T-cell (primary cell): ENCODE measurements around the gene CD74. TPM values are rescaled to one million over a fixed set of nuclear protein-coding genes. Genes with fewer than 3 reads are reported as not detected.

Experiments used
- ATAC-seq, 4 experiments: fragments of 200-7000 bp in 3 of 4; fragments of 150-1000 bp in 1 of 4; cut with Tn5 transposase; replicated peaks in 1 of 4; 1 replicate in 3 of 4; 2 replicates in 1 of 4; pipeline ENCODE4 v1.10.0; 2021; ENCODE audit warnings: moderate library complexity in 3 of 4, mild to moderate bottlenecking in 2 of 4, moderate number of reproducible peaks in 1 of 4
- CTCF ChIA-PET, 2 donors: fragments of 300-600 bp; sonication (Branson Sonifier 250); formaldehyde crosslinking; loops; one replicate each; lab custom pipeline; 2022; ENCODE audit warnings: antibody characterized with exemption in 2 of 2; lab: Charles Lee
- POLR2A ChIA-PET, 2 donors: fragments of 300-600 bp; sonication (Branson Sonifier 250); formaldehyde crosslinking; loops; one replicate each; lab custom pipeline; 2022; ENCODE audit warnings: antibody characterized with exemption in 2 of 2; lab: Charles Lee
- DNase-seq, 35 experiments: peaks; one replicate each; pipeline versions ENCODE4 v3.0.0 to v3.0.0-alpha.2; 2013 to 2023
- H3K27ac ChIP-seq: one replicate; pipeline ENCODE4 v1.5.1; 2013; ENCODE audit warnings: low read length
- H3K27me3 ChIP-seq, 2 experiments: replicated peaks in 1 of 2; 1 replicate in 1 of 2; 2 replicates in 1 of 2; pipeline versions ENCODE4 v1.6.1 to v1.7.0; 2013; ENCODE audit warnings: low read length in 1 of 2, mixed read lengths in 1 of 2; ENCODE audit not compliant: control insufficient read depth in 2 of 2, insufficient read depth in 2 of 2; ENCODE audit errors: extremely low read depth in 1 of 2
- H3K36me3 ChIP-seq, 2 donors: 1 replicate in 1 of 2; 2 replicates in 1 of 2; pipeline versions ENCODE4 v1.6.1 to v1.7.0; 2013; ENCODE audit warnings: low read length in 1 of 2; ENCODE audit not compliant: control insufficient read depth in 2 of 2, insufficient read depth in 1 of 2; ENCODE audit errors: extremely low read depth in 1 of 2
- H3K4me1 ChIP-seq, 2 experiments: 1 replicate in 1 of 2; 2 replicates in 1 of 2; pipeline versions ENCODE4 v1.6.1 to v1.7.0; 2013; ENCODE audit warnings: low read length in 2 of 2, mixed read lengths in 1 of 2; ENCODE audit not compliant: insufficient read depth in 2 of 2, control insufficient read depth in 1 of 2; ENCODE audit errors: extremely low read depth in 1 of 2
- H3K4me3 ChIP-seq, 2 donors: 1 replicate in 1 of 2; 2 replicates in 1 of 2; pipeline versions ENCODE4 v1.5.1 to v1.7.0; 2013; ENCODE audit warnings: mild to moderate bottlenecking in 2 of 2, low read length in 1 of 2, moderate library complexity in 1 of 2; ENCODE audit not compliant: control insufficient read depth in 1 of 2; ENCODE audit errors: extremely low read depth in 1 of 2
- H3K9me3 ChIP-seq: 2 replicates; pipeline ENCODE4 v1.7.0; 2013
- H3K27ac Mint-ChIP-seq, 2 donors: one replicate each; pipeline ENCODE4 v1.8.0; 2020 to 2021; ENCODE audit warnings: mild to moderate bottlenecking in 2 of 2, mixed read lengths in 2 of 2
- H3K27me3 Mint-ChIP-seq, 2 donors: one replicate each; pipeline ENCODE4 v1.8.0; 2021 to 2022; ENCODE audit warnings: mixed read lengths in 2 of 2
- H3K36me3 Mint-ChIP-seq: one replicate; pipeline ENCODE4 v1.8.0; 2021; ENCODE audit warnings: mixed read lengths
- H3K4me1 Mint-ChIP-seq, 3 donors: one replicate each; pipeline ENCODE4 v1.8.0; 2020 to 2022; ENCODE audit warnings: mixed read lengths in 3 of 3, mild to moderate bottlenecking in 1 of 3
- H3K4me3 Mint-ChIP-seq, 3 donors: one replicate each; pipeline ENCODE4 v1.8.0; 2020 to 2022; ENCODE audit warnings: mild to moderate bottlenecking in 3 of 3, mixed read lengths in 3 of 3, moderate library complexity in 3 of 3
- H3K9me3 Mint-ChIP-seq, 3 donors: one replicate each; pipeline ENCODE4 v1.8.0; 2020 to 2022; ENCODE audit warnings: mixed read lengths in 3 of 3
- WGBS: methylation state at CpG from one replicate; pipeline ENCODE4 v1.1.5; 2013; ENCODE audit warnings: missing lambda C conversion rate; ENCODE audit not compliant: insufficient coverage; 5-methylcytosine and 5-hydroxymethylcytosine counted together
- total RNA-seq, 35 experiments: library from RNA in 6 of 35; stranded (reverse) in 6 of 35; fragments of 120-200 nt in 1 of 35; gene quantifications; one replicate each; pipeline versions ENCODE4 v1.2.1 to v1.2.4 and lab custom pipeline; 2013 to 2026

The CD74 gene
- total RNA-seq (100 to 1,000 TPM; 201 to 512 (median 406) TPM), total RNA-seq (lab: John Stamatoyannopoulos, UW) (80.5 to 414 (median 224) reads per million in 29 experiments)
- total RNA-seq (2013) = 479 TPM

- Histone ChIP-seq H3K36me3 (peaks cover 4 to 10% of the 10 kb centered on the region in 2 donors), H3K4me3 (peak within 1 kb of the TSS; percentile 66 to 85), H3K9me3 (no peaks in the 10 kb centered on the region), H3K27ac (peak within 1 kb of the TSS; percentile 94), H3K4me1 (peaks cover 20 to 58% of the 10 kb centered on the region in 2 experiments), H3K27me3 (no peaks in the 10 kb centered on the region)
- 0% methylated on average over 18 of the region's 20 CpGs for WGBS
- H3K9me3 Mint-ChIP-seq = no peaks in the 10 kb centered on the region
- ChIA-PET POLR2A (interaction anchor here in 1 of 2 donors (0.6 to 1.3 kb wide), 6 partner anchors 13 to 705 kb away, joined by 3 to 10 read pairs (median 4); partner anchors contain the start of genes RBM22 and RPS14), CTCF (interaction anchor here in 1 of 2 donors (0.7 to 1.7 kb wide), 6 partner anchors 15 to 434 kb away, joined by 3 to 17 read pairs (median 4); partner anchors contain the start of genes IRGM, RBM22 and RPS14)
- H3K4me3 Mint-ChIP-seq = peak within 1 kb of the TSS; percentile 88 to 97 (median 96)
- no peaks in the 10 kb centered on the region for H3K27me3 Mint-ChIP-seq
- peaks cover 7% of the 10 kb centered on the region for H3K36me3 Mint-ChIP-seq
- H3K27ac Mint-ChIP-seq = peak within 1 kb of the TSS; percentile 99 to 100
- DNase-seq (peak; percentile 79 to 98 (median 95)), ATAC-seq (peak; percentile 90 to 94 (median 92))
- peaks cover 43 to 59% (median 49%) of the 10 kb centered on the region in 3 donors for H3K4me1 Mint-ChIP-seq
Observed at GRCh38 chr5:150412319-150413175, at the start of gene CD74. Gene CD74 (minus strand): TSS chr5:150412910. CDS start chr5:150412749, 161 bp downstream.

- H3K4me3 ChIP-seq = no peak overlapping the region
- Mint-ChIP-seq H3K4me3 (no peak overlapping the region), H3K9me3 (no peaks in the 10 kb centered on the region), H3K36me3 (no peaks in the 10 kb centered on the region), H3K27me3 (no peaks in the 10 kb centered on the region), H3K27ac (peak overlapping the region in 1 of 2 donors; percentile 79), H3K4me1 (peaks cover 32 to 43% (median 38%) of the 10 kb centered on the region in 3 donors)
- ChIA-PET POLR2A (interaction anchor here in 1 of 2 donors (1.0 kb wide), 1 partner anchor 51 kb away, joined by 3 read pairs; no protein-coding TSS in a partner anchor), CTCF (interaction anchor here in 1 of 2 donors (0.5 to 1.0 kb wide), 3 partner anchors 80 to 732 kb away, joined by 3 to 4 read pairs (median 3); no protein-coding TSS in a partner anchor)
- ATAC-seq = no peak
- no peaks in the 10 kb centered on the region for H3K36me3 ChIP-seq
- DNase-seq = peak in 7 of 35 experiments; percentile 10 to 30 (median 23)
- peaks cover 21 to 40% of the 10 kb centered on the region in 2 experiments for H3K4me1 ChIP-seq
- peaks cover 0 to 13% of the 10 kb centered on the region in 2 experiments for H3K27me3 ChIP-seq
- H3K9me3 ChIP-seq = no peaks in the 10 kb centered on the region
- no CpG with 5 or more reads among the region's 2 CpGs for WGBS
- no peak overlapping the region for H3K27ac ChIP-seq
Observed at GRCh38 chr5:150461231-150461630, 48.5 kb upstream of the CD74 start.

GRCh38 chr5:150460781-150461180 lies 48.1 kb upstream of the CD74 start:
- Mint-ChIP-seq H3K9me3 (no peaks in the 10 kb centered on the region), H3K27me3 (no peaks in the 10 kb centered on the region), H3K4me1 (peaks cover 32 to 43% (median 38%) of the 10 kb centered on the region in 3 donors), H3K27ac (peak overlapping the region in 1 of 2 donors; percentile 79), H3K4me3 (no peak overlapping the region), H3K36me3 (no peaks in the 10 kb centered on the region)
- H3K27me3 ChIP-seq = peaks cover 0 to 11% of the 10 kb centered on the region in 2 experiments
- H3K27ac ChIP-seq = no peak overlapping the region
- DNase-seq (no peak), ATAC-seq (no peak)
- WGBS = 92% methylated on average over 1 of the region's 2 CpGs
- H3K4me1 ChIP-seq = peaks cover 21 to 40% of the 10 kb centered on the region in 2 experiments
- H3K9me3 ChIP-seq = no peaks in the 10 kb centered on the region
- H3K36me3 ChIP-seq = no peaks in the 10 kb centered on the region
- no peak overlapping the region for H3K4me3 ChIP-seq
- ChIA-PET POLR2A (interaction anchor here in 1 of 2 donors (1.0 kb wide), 1 partner anchor 50 kb away, joined by 3 read pairs; no protein-coding TSS in a partner anchor), CTCF (interaction anchor here in 1 of 2 donors (0.6 to 1.0 kb wide), 2 partner anchors 80 to 733 kb away, joined by 3 to 4 read pairs; no protein-coding TSS in a partner anchor)

- H3K4me3 Mint-ChIP-seq = peak overlapping the region in 1 of 3 donors; percentile 48
- no peaks in the 10 kb centered on the region for H3K27me3 Mint-ChIP-seq
- peak overlapping the region; percentile 48 to 57 for H3K27ac Mint-ChIP-seq
- H3K9me3 ChIP-seq = no peaks in the 10 kb centered on the region
- peaks cover 21 to 40% of the 10 kb centered on the region in 2 experiments for H3K4me1 ChIP-seq
- ChIA-PET POLR2A (interaction anchor here in 1 of 2 donors (0.6 kb wide), 2 partner anchors 387 to 683 kb away, joined by 3 to 4 read pairs; no protein-coding TSS in a partner anchor), CTCF (interaction anchor here (0.5 to 1.7 kb wide), 26 partner anchors 8 to 731 kb away, joined by 3 to 10 read pairs (median 4); partner anchors contain the start of genes DCTN4 (in 1 of the 2), RBM22 (in 1 of the 2) and RPS14 (in 1 of the 2))
- DNase-seq (peak; percentile 57 to 89 (median 82)), ATAC-seq (peak; percentile 88 to 95 (median 92))
- H3K9me3 Mint-ChIP-seq = no peaks in the 10 kb centered on the region
- H3K36me3 ChIP-seq = no peaks in the 10 kb centered on the region
- no peak overlapping the region for H3K27ac ChIP-seq
- WGBS = 37% methylated on average over 21 of the region's 36 CpGs
- no peaks in the 10 kb centered on the region for H3K27me3 ChIP-seq
- no peak overlapping the region for H3K4me3 ChIP-seq
- peaks cover 32 to 43% (median 38%) of the 10 kb centered on the region in 3 donors for H3K4me1 Mint-ChIP-seq
- no peaks in the 10 kb centered on the region for H3K36me3 Mint-ChIP-seq
Observed at GRCh38 chr5:150458802-150459557, 46.3 kb upstream of the CD74 start.

- peak overlapping the region in 2 of 3 donors; percentile 53 to 57 for H3K4me3 Mint-ChIP-seq
- POLR2A ChIA-PET = interaction anchor here (0.6 to 1.1 kb wide), 3 partner anchors 368 to 460 kb away, joined by 3 to 4 read pairs (median 3); no protein-coding TSS in a partner anchor
- no peaks in the 10 kb centered on the region for H3K36me3 Mint-ChIP-seq
- no peaks in the 10 kb centered on the region for H3K27me3 Mint-ChIP-seq
- H3K27me3 ChIP-seq = no peaks in the 10 kb centered on the region
- WGBS = 90% methylated on average over 14 of the region's 16 CpGs
- H3K36me3 ChIP-seq = no peaks in the 10 kb centered on the region
- peaks cover 32 to 43% (median 38%) of the 10 kb centered on the region in 3 donors for H3K4me1 Mint-ChIP-seq
- peaks cover 21 to 40% of the 10 kb centered on the region in 2 experiments for H3K4me1 ChIP-seq
- H3K9me3 ChIP-seq = no peaks in the 10 kb centered on the region
- peak overlapping the region; percentile 87 to 91 for H3K27ac Mint-ChIP-seq
- DNase-seq (no peak), ATAC-seq (no peak)
- CTCF ChIA-PET = interaction anchor here (0.6 to 1.8 kb wide), 11 partner anchors 7 to 658 kb away, joined by 3 to 10 read pairs (median 4); partner anchors contain the start of genes RBM22 (in 1 of the 2) and RPS14 (in 1 of the 2)
- H3K4me3 ChIP-seq = peak overlapping the region in 1 of 2 donors; percentile 5
- peak overlapping the region; percentile 34 for H3K27ac ChIP-seq
- no peaks in the 10 kb centered on the region for H3K9me3 Mint-ChIP-seq
Observed at GRCh38 chr5:150457562-150458240, 45.0 kb upstream of the CD74 start.
